ENCODE data around the gene SERBP1.
"Not testable (repeated sequence)": the region's sequence is repeated elsewhere in the genome, so short reads cannot be mapped to it uniquely, and the experiment has no call there.

SERBP1 gene

DNA sequence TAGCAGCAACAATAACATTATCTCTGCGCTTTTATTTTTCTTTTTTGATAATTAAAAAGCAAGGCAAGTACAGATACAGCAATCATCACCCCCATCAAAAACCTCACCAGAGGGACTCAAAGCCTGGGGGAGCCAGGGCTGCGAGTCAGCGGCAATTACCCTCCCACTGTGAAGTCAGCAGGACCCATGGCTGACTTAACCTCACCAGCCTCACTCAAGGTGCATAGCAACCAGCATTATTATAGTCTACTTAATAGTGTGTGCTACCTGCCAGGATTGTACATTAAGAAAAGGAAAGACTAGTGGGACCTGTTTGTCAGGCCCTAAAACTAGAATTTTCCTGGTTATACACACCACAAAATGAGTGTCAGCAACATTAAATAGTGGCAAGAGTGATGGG lies 28.9 kb upstream of the SERBP1 start:
- TF ChIP-seq, protein P1, sequence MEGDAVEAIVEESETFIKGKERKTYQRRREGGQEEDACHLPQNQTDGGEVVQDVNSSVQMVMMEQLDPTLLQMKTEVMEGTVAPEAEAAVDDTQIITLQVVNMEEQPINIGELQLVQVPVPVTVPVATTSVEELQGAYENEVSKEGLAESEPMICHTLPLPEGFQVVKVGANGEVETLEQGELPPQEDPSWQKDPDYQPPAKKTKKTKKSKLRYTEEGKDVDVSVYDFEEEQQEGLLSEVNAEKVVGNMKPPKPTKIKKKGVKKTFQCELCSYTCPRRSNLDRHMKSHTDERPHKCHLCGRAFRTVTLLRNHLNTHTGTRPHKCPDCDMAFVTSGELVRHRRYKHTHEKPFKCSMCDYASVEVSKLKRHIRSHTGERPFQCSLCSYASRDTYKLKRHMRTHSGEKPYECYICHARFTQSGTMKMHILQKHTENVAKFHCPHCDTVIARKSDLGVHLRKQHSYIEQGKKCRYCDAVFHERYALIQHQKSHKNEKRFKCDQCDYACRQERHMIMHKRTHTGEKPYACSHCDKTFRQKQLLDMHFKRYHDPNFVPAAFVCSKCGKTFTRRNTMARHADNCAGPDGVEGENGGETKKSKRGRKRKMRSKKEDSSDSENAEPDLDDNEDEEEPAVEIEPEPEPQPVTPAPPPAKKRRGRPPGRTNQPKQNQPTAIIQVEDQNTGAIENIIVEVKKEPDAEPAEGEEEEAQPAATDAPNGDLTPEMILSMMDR (IDR thresholded peaks at IDR 0.05; ENCODE audit: extremely low read depth, insufficient read depth, missing control alignments), result no peak
- in situ Hi-C loops (cut with MboI; ENCODE audit: low pct_unique_long_range_greater_than_20kb, low sequenced_read_pairs, unreplicated experiment), result no loop called here
- no peak for DNase-seq (ENCODE audit: low spot score)

DNA sequence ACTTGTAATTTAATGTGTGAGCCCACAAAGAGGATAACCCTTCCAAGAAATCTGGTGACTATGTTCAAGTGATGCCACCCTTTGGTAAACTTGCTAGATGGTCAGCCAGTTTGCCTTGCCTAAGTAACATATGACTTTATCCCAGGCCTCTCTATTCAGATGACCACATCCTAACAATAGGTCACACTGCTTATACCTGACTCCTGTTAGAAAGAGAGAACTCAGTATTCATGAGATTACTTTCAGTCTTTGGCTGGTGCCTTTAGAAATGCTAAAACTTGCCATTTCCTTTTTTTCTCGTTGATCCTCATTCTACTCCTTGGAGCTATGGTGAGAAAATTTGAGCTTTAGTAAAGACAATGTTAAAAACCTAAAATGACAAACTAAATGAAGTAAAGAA lies 28.5 kb upstream of the SERBP1 start:
- no peak for DNase-seq (ENCODE audit: low spot score)
- in situ Hi-C loops (cut with MboI; ENCODE audit: low pct_unique_long_range_greater_than_20kb, low sequenced_read_pairs, unreplicated experiment), result no loop called here
- TF ChIP-seq, protein P1 (IDR thresholded peaks at IDR 0.05; ENCODE audit: extremely low read depth, insufficient read depth, missing control alignments), result no peak

DNA sequence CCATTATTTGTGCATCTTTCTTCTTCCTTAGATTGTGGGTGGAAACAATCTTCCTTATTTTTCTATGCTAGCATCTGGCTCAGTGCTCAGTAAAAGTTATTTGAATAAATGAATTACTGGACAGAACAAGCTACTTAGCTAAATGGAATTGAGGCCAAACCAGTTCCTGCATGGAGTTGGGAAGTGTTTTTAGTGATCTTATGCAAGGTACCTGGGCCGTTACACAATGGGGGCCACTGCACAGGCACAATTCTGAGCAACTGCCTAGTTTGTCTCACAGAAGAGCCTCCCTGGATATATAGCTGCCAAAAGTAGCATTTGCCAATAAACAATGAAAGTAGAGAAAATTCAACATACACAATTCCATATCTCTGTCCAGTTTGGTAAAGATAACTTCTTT lies 27.0 kb upstream of the SERBP1 start:
- TF ChIP-seq, protein P1 (IDR thresholded peaks at IDR 0.05; ENCODE audit: extremely low read depth, insufficient read depth, missing control alignments), result no peak
- in situ Hi-C loops (cut with MboI; ENCODE audit: low pct_unique_long_range_greater_than_20kb, low sequenced_read_pairs, unreplicated experiment), result no loop called here

DNA sequence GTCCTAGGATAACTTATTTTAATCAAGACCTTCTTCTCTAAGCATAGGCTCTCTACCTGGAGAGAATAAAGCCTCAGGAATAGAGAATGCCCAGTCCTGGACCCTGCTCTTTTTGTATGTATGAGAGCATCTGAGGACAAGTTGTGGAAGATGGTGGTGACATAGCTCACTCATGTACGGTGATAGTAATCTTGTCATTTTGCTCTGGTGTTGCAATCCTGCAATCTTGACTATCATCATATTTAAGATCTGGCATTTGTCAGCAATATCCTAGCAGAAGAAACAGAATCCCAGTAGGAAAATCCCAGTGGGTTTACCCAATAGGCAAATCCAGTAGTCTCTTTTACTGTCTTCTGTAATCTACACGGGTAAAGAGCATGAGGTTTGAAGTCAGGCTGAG lies 21.6 kb upstream of the SERBP1 start:
- in situ Hi-C loops (cut with MboI; ENCODE audit: low pct_unique_long_range_greater_than_20kb, low sequenced_read_pairs, unreplicated experiment), result no loop called here
- TF ChIP-seq, protein P1 (IDR thresholded peaks at IDR 0.05; ENCODE audit: extremely low read depth, insufficient read depth, missing control alignments), result no peak
- DNase-seq (ENCODE audit: low spot score), result no peak

More for the DNA sequence above, 27.0 kb upstream of the SERBP1 start:
- DNase-seq (ENCODE audit: low spot score), result no peak

DNA sequence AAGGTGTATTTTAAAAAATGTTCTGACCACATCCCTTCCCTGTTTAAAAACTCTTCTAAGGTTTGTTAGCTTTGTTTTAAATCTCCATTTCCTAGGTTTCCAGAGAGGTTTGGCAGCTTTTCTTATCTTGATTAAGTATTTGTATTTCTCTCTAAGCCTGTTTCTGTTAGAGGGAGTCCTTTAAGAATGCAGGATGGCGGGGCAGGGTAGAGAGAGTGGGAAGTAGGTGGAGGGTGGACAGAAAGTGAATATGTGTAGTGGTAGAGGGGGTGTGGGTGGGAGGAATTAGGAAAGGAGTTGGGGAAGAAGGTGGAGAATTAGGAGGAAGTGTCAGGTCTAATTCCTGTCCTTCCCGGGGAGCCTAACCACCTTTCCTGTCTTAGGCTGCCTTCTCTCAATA lies 21.2 kb upstream of the SERBP1 start:
- TF ChIP-seq, protein P1 (IDR thresholded peaks at IDR 0.05; ENCODE audit: extremely low read depth, insufficient read depth, missing control alignments), result no peak
- in situ Hi-C loops (cut with MboI; ENCODE audit: low pct_unique_long_range_greater_than_20kb, low sequenced_read_pairs, unreplicated experiment), result no loop called here
- DNase-seq (ENCODE audit: low spot score), result no peak

DNA sequence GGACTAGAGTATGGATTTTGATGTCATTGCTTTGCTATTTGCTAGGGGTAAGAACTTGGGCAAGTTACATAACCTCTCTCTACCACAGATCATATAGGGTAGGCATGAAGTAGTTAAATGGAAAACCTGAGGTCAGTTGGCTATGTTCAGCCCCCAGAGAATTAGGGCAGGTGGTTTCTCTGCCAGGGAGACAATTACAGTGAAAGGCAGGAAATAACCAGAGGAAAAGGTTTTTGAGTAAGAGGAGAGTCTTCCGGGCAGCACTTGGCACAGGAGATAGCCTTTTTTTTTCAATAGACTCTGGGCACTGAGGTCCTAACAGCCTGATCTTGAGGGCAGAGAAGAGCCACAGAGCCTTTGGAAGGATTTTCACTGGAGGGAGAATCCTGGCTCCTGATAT lies 16.7 kb upstream of the SERBP1 start:
- no peak for DNase-seq (ENCODE audit: low spot score)
- TF ChIP-seq, protein P1 (IDR thresholded peaks at IDR 0.05; ENCODE audit: extremely low read depth, insufficient read depth, missing control alignments), result no peak
- in situ Hi-C loops (cut with MboI; ENCODE audit: low pct_unique_long_range_greater_than_20kb, low sequenced_read_pairs, unreplicated experiment), result no loop called here

DNA sequence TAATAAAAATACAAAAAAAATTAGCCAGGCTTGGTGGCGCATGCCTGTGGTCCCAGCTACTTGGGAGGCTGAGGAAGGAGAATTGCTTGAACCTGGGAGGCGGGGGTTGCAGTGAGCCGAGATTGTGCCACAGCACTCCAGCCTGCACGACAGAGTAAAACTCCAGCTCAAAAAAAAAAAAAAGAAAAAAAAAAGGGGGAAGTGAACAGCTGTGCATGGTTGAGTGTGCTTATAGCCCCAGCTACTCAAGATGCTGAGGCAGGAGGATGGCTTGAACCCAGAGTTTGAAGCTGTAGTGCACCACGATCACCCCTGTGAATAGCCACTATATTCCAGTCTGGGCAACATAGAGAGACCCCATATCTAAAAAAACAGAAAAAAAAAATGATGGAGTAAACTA lies 15.8 kb upstream of the SERBP1 start:
- in situ Hi-C loops (cut with MboI; ENCODE audit: low pct_unique_long_range_greater_than_20kb, low sequenced_read_pairs, unreplicated experiment), result not testable (repeated sequence)

More for the DNA sequence above, 15.8 kb upstream of the SERBP1 start:
- DNase-seq (ENCODE audit: low spot score), result not testable (repeated sequence)

Measured in GM13977 (cell line).